AG04450 (cell line): Measurements from ENCODE around the gene CWC22. TPM values are rescaled to one million over a fixed set of nuclear protein-coding genes. Genes with fewer than 3 reads are reported as not detected.
"Not testable (repeated sequence)": the region's sequence is repeated elsewhere in the genome, so short reads cannot be mapped to it uniquely, and the experiment has no call there.

Source experiments
- CTCF ChIA-PET: fragments of 300-600, 350-600 bp; formaldehyde crosslinking; extraction: SDS; loops from one replicate; lab custom pipeline; 2022; ENCODE audit warnings: antibody characterized with exemption, inconsistent platforms; lab: Charles Lee
- POLR2A ChIA-PET: fragments of 350-600 bp; formaldehyde crosslinking; extraction: SDS; loops from one replicate; lab custom pipeline; 2021; ENCODE audit warnings: antibody characterized with exemption, inconsistent platforms; lab: Yijun Ruan, JAX
- DNase-seq: peaks from one replicate; pipeline ENCODE4 v3.0.0-alpha.2; 2011; ENCODE audit warnings: low read depth, low spot score
- H3K27ac ChIP-seq: one replicate; pipeline ENCODE4 v1.5.1; 2012; ENCODE audit warnings: low read depth, low read length, control low read depth
- H3K27me3 ChIP-seq: one replicate; pipeline ENCODE4 v1.6.0; 2012; ENCODE audit warnings: low read length; ENCODE audit not compliant: control insufficient read depth, insufficient read depth
- H3K4me3 ChIP-seq: 2 replicates; pipeline ENCODE4 v1.5.1; 2011; ENCODE audit warnings: mild to moderate bottlenecking, low read depth, low read length, control low read depth
- H3K9me3 ChIP-seq: 2 replicates; pipeline ENCODE4 v1.5.1; 2012; ENCODE audit warnings: low read length; ENCODE audit not compliant: control insufficient read depth, insufficient read depth
- polyA minus RNA-seq: library from RNA; depleted of rRNA, polyadenylated mRNA; stranded (reverse); fragments of >200 nt; gene quantifications from 2 replicates; pipeline ENCODE4 v1.2.3, GENCODE V29; 2011; rRNA and poly(A)+ RNA removed
- polyA plus RNA-seq: library from polyadenylated mRNA; depleted of rRNA; stranded (reverse); fragments of >200 nt; gene quantifications from 2 replicates; pipeline ENCODE4 v1.2.3, GENCODE V29; 2011; rRNA removed
- TF ChIP-seq, protein P1 (sequence below): IDR thresholded peaks from 2 replicates; pipeline ENCODE4 v1.5.1; 2011; ENCODE audit warnings: low read depth, low read length, control low read depth, inconsistent platforms

The CWC22 gene
- 6.0 and 6.5 TPM in 2 replicates for polyA plus RNA-seq
- polyA minus RNA-seq, result 3.8 and 8.0 TPM in 2 replicates

DNA sequence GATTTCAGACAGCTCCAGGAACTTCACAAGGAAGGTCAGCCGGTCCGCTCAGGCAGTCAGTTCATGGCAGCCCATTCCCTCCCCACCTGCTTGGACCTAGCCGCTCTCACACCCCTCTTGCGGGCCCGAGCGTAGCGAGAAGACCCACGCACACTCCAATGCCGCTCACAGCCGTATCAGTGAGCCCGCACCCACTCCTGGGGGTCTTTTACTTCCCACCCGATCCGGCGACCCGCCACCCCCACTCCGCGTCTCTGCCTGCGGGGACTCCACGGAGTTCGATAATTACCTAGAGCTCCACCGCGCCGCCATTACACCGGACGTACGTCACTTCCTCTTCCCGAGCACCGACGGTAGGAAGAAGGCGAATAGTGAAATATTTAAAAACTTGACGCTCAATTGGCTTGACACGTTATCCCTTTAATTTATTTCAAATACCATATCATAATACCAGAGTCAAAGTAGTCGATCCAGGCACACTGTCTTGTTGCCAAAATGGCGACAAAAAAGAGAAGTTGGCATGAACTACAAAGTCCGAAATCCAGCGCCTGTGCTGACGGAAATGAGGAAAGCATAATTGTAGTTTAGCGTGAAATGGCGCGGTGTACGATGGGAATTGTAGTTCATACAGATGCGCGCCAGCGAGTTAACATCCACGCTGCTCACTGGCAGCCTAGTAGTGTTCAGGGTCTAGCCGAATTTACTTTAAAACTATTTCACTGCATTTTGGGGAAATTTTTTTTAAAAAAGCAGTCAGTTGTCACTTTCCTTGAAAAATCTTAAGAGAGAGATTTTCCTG, at the start of gene CWC22:
CWC22 (minus strand) TSS at position 517 of the 799 bp plus-strand sequence. CDS start 13,956 bp downstream, outside the sequence.
- peaks cover 4% of the 10 kb centered on the region; the same call in 1 of the 2 replicates for H3K9me3 ChIP-seq
- TF ChIP-seq, protein P1, sequence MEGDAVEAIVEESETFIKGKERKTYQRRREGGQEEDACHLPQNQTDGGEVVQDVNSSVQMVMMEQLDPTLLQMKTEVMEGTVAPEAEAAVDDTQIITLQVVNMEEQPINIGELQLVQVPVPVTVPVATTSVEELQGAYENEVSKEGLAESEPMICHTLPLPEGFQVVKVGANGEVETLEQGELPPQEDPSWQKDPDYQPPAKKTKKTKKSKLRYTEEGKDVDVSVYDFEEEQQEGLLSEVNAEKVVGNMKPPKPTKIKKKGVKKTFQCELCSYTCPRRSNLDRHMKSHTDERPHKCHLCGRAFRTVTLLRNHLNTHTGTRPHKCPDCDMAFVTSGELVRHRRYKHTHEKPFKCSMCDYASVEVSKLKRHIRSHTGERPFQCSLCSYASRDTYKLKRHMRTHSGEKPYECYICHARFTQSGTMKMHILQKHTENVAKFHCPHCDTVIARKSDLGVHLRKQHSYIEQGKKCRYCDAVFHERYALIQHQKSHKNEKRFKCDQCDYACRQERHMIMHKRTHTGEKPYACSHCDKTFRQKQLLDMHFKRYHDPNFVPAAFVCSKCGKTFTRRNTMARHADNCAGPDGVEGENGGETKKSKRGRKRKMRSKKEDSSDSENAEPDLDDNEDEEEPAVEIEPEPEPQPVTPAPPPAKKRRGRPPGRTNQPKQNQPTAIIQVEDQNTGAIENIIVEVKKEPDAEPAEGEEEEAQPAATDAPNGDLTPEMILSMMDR, result no peak
- H3K4me3 ChIP-seq, result peak within 1 kb of the TSS; percentile 91
- ChIA-PET CTCF (interaction anchor here (1.0 to 1.1 kb wide), 2 partner anchors 8 to 70 kb away, joined by 3 read pairs; no protein-coding TSS in a partner anchor), POLR2A (interaction anchor here (0.6 kb wide), 1 partner anchor 72 kb away, joined by 3 read pairs; no protein-coding TSS in a partner anchor)
- DNase-seq, result peak; percentile 70
- H3K27me3 ChIP-seq, result no peaks in the 10 kb centered on the region
- H3K27ac ChIP-seq, result peak within 1 kb of the TSS; percentile 67

DNA sequence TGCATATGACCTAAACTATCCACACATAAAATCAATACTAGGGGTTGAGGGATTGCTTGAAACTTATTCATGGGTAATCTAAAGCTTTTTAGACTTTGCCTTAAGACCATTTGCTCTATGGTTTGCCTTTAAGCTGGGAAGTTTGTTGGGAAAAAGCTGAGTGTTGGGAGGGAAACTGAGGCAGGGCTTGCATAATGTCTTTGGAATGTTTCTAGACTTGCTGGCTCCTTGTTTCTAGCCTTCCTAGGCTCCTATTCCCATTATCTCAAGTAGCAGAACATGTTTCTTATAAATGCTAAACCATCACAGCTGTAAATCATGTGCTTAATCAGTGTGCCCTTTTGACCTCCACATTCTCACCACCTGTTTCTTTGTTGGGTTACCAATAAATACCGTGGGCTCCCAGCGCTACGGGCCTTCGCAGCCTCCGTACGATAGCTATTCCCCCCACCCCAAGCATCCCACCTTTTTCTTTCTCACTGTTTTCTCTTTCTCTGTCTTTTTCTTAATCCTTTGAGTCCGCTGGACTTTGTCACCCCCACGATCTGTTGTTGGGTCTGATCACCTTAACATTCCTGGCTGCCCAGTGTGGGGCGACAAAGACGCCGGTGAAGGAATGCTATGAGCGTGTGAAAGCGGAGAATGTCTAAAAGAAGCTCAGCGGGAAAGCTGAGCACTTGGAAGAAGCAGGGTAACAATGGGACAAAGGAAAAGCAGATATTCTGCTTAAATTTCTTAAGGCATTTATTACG, 49.4 kb upstream of the CWC22 start:
- TF ChIP-seq, protein P1, result no peak
- no peak for DNase-seq
- POLR2A ChIA-PET, result no interaction called here
- Histone ChIP-seq H3K27me3 (peaks cover 9% of the 10 kb centered on the region), H3K9me3 (no peaks in the 10 kb centered on the region), H3K4me3 (no peak overlapping the region), H3K27ac (no peak overlapping the region)
- CTCF ChIA-PET, result interaction anchor here (1.3 kb wide), 1 partner anchor 20 kb away, joined by 3 read pairs; no protein-coding TSS in a partner anchor

DNA sequence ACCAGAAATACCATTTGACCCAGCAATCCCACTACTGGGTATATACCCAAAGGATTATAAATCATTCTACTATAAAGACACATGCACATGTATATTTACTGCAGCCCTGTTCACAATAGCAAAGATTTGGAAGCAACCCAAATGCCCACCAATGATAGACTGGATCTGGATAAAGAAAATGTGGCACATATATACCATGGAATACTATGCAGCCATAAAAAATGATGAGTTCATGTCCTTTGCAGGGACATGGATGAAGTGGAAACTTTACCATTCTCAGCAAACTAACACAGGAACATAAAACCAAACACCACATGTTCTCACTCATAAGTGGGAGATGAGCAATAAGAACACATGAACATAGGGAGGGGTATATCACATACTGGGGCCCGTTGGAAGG, 47.5 kb upstream of the CWC22 start:
- CTCF ChIA-PET, H3K27ac ChIP-seq, H3K9me3 ChIP-seq, POLR2A ChIA-PET, DNase-seq, H3K4me3 ChIP-seq, H3K27me3 ChIP-seq: not testable (repeated sequence)

DNA sequence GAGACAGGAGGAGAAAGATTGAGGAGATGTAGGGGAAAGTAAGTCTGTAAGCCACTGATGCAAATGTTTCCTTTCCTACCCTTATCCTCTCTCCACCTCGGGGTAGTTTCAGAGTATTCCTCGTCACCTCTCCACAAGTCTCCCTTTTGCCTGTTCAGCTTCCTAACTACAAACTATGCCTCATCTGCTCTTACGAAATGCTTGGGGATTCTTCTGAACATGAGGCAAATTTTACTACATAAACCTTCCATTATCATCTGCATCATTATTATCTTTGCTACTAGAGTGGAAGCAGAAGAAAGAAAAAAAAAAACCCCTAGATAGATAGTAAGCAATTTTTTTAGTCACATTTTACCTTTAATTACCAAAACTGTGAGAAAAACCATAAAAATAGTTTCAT, 43.1 kb upstream of the CWC22 start:
- no peaks in the 10 kb centered on the region for H3K27me3 ChIP-seq
- TF ChIP-seq, protein P1, result no peak
- H3K9me3 ChIP-seq, result no peaks in the 10 kb centered on the region
- CTCF ChIA-PET, result interaction anchor here (1.1 kb wide), 1 partner anchor 26 kb away, joined by 6 read pairs; no protein-coding TSS in a partner anchor
- POLR2A ChIA-PET, result no interaction called here
- H3K27ac ChIP-seq, result no peak overlapping the region
- no peak for DNase-seq
- no peak overlapping the region for H3K4me3 ChIP-seq

DNA sequence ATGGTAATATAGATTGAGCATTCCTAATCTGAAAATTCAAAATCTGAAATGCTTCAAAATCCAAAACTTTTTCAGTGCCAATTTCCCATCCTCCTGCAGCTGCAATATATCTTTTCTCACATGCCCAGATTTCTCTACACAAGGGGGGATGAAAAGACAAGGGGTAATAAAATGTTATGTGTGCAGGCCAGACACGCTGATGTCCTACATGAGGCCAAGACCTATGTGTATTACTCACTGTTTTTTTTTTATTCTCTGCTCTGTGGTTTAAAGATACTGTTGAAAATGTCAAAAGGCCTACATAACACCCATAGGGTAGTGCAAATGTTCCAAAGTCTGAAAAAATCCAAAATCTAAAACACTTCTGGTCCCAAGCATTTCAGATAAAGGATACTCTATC, 41.2 kb upstream of the CWC22 start:
- ChIA-PET CTCF (no interaction called here), POLR2A (no interaction called here)

More for the DNA sequence above, 41.2 kb upstream of the CWC22 start:
- Histone ChIP-seq H3K27ac (no peak overlapping the region), H3K9me3 (no peaks in the 10 kb centered on the region), H3K27me3 (no peaks in the 10 kb centered on the region), H3K4me3 (no peak overlapping the region)
- TF ChIP-seq, protein P1, result no peak
- no peak for DNase-seq
